ENCODE measurements around the gene SCAF1.
A peak's percentile ranks its signal among the peaks of the same experiment; 100 is the strongest.

The SCAF1 gene

GRCh38 chr19:49667473-49667872 lies 25.5 kb downstream of the SCAF1 start:
- no peak for DNase-seq

- DNase-seq, result no peak
These were observed 27.5 kb downstream of the SCAF1 start for GRCh38 chr19:49669516-49669915.

- peak; percentile 48 for DNase-seq
These were observed 30.3 kb downstream of the SCAF1 start for GRCh38 chr19:49672131-49672919.

GRCh38 chr19:49676136-49676783 lies 34.3 kb downstream of the SCAF1 start:
- peak; percentile 91 for DNase-seq

- peak; percentile 100 for DNase-seq
These were observed 34.8 kb downstream of the SCAF1 start for GRCh38 chr19:49676784-49677230.

- DNase-seq, result peak; percentile 42
These were observed 35.4 kb downstream of the SCAF1 start, which contains the start of gene PRMT1 for GRCh38 chr19:49677231-49677900. PRMT1 (plus strand) TSS chr19:49677271; CDS start chr19:49677281, 10 bp downstream.

- peak; percentile 68 for DNase-seq
These were observed 36.1 kb downstream of the SCAF1 start for GRCh38 chr19:49677901-49678674.

- no peak for DNase-seq
These were observed 37.2 kb downstream of the SCAF1 start for GRCh38 chr19:49678985-49679770.

GRCh38 chr19:49679771-49680413 lies 37.9 kb downstream of the SCAF1 start:
- no peak for DNase-seq

GRCh38 chr19:49680421-49681351 lies 38.7 kb downstream of the SCAF1 start:
- peak; percentile 79 for DNase-seq

GRCh38 chr19:49681830-49682229 lies 39.8 kb downstream of the SCAF1 start:
- DNase-seq, result no peak

GRCh38 chr19:49682274-49682673 lies 40.3 kb downstream of the SCAF1 start:
- no peak for DNase-seq

GRCh38 chr19:49683814-49684250 lies 41.8 kb downstream of the SCAF1 start:
- DNase-seq, result no peak

GRCh38 chr19:49684251-49684982 lies 42.4 kb downstream of the SCAF1 start:
- DNase-seq, result no peak

- no peak for DNase-seq
These were observed 43.1 kb downstream of the SCAF1 start for GRCh38 chr19:49684983-49685553.

GRCh38 chr19:49685845-49686332 lies 43.9 kb downstream of the SCAF1 start:
- DNase-seq, result no peak

- no peak for DNase-seq
These were observed 44.6 kb downstream of the SCAF1 start for GRCh38 chr19:49686503-49687088.

- DNase-seq, result no peak
These were observed 45.1 kb downstream of the SCAF1 start for GRCh38 chr19:49687150-49687549.
